BLaER1 (cell line): ENCODE results near the gene C15orf40.

Experiments used
- H3K27ac ChIP-seq: shearing (Covaris generic); formaldehyde crosslinking; 2 replicates; pipeline ENCODE4 v1.8.1; 2022
- H3K27me3 ChIP-seq: shearing (Covaris generic); formaldehyde crosslinking; 2 replicates; pipeline ENCODE4 v1.8.1; 2022
- H3K36me3 ChIP-seq: shearing (Covaris generic); formaldehyde crosslinking; 2 replicates; pipeline ENCODE4 v1.8.1; 2022
- H3K4me1 ChIP-seq: shearing (Covaris generic); formaldehyde crosslinking; 2 replicates; pipeline ENCODE4 v1.8.1; 2022
- H3K4me2 ChIP-seq: shearing (Covaris generic); formaldehyde crosslinking; 2 replicates; pipeline ENCODE4 v1.8.1; 2022
- H3K4me3 ChIP-seq: shearing (Covaris generic); formaldehyde crosslinking; 2 replicates; pipeline ENCODE4 v1.8.1; 2022
- H3K9ac ChIP-seq: shearing (Covaris generic); formaldehyde crosslinking; 2 replicates; pipeline ENCODE4 v1.8.1; 2022
- H3K9me3 ChIP-seq: shearing (Covaris generic); formaldehyde crosslinking; 2 replicates; pipeline ENCODE4 v1.8.1; 2022
- H4K20me1 ChIP-seq: shearing (Covaris generic); formaldehyde crosslinking; 2 replicates; pipeline ENCODE4 v1.8.1; 2022
- Cebpa-rat ChIP-seq: shearing (Covaris generic); IDR thresholded peaks from 2 replicates; pipeline ENCODE4 v1.8.1; 2022

C15orf40 gene

GRCh38 chr15:82972990-82973389, 38.4 kb downstream of the C15orf40 start:
- Histone ChIP-seq H3K27me3 (no peaks in the 10 kb centered on the region), H3K4me1 (peaks cover 8% of the 10 kb centered on the region), H3K36me3 (no peaks in the 10 kb centered on the region), H4K20me1 (no peaks in the 10 kb centered on the region), H3K9ac (no peak overlapping the region), H3K27ac (no peak overlapping the region), H3K4me3 (no peak overlapping the region), H3K4me2 (no peak overlapping the region), H3K9me3 (no peaks in the 10 kb centered on the region)
- TF ChIP-seq Cebpa-rat = no peak

- Histone ChIP-seq H3K9ac (no peak overlapping the region), H3K4me1 (peaks cover 8% of the 10 kb centered on the region), H3K4me3 (no peak overlapping the region), H3K36me3 (no peaks in the 10 kb centered on the region), H3K27me3 (no peaks in the 10 kb centered on the region), H4K20me1 (no peaks in the 10 kb centered on the region), H3K9me3 (no peaks in the 10 kb centered on the region), H3K27ac (no peak overlapping the region), H3K4me2 (no peak overlapping the region)
- no peak for TF ChIP-seq Cebpa-rat
Measured at GRCh38 chr15:82971218-82971984, 40.0 kb downstream of the C15orf40 start.

GRCh38 chr15:82970696-82971095, 40.7 kb downstream of the C15orf40 start:
- Histone ChIP-seq H3K36me3 (no peaks in the 10 kb centered on the region), H4K20me1 (no peaks in the 10 kb centered on the region), H3K9me3 (no peaks in the 10 kb centered on the region), H3K9ac (no peak overlapping the region), H3K4me1 (peaks cover 8% of the 10 kb centered on the region), H3K27ac (no peak overlapping the region), H3K4me3 (no peak overlapping the region), H3K4me2 (no peak overlapping the region), H3K27me3 (no peaks in the 10 kb centered on the region)
- no peak for TF ChIP-seq Cebpa-rat

- no peak for TF ChIP-seq Cebpa-rat
- no peaks in the 10 kb centered on the region for H3K36me3 ChIP-seq
- no peak overlapping the region for H3K27ac ChIP-seq
- H3K27me3 ChIP-seq = no peaks in the 10 kb centered on the region
- no peaks in the 10 kb centered on the region for H3K9me3 ChIP-seq
- H3K4me2 ChIP-seq = no peak overlapping the region
- H3K9ac ChIP-seq = no peak overlapping the region
- no peak overlapping the region for H3K4me3 ChIP-seq
- H4K20me1 ChIP-seq = no peaks in the 10 kb centered on the region
- H3K4me1 ChIP-seq = peaks cover 8% of the 10 kb centered on the region
Measured at GRCh38 chr15:82970078-82970686, 41.3 kb downstream of the C15orf40 start.

- Histone ChIP-seq H3K9ac (no peak overlapping the region), H3K4me3 (no peak overlapping the region), H3K9me3 (no peaks in the 10 kb centered on the region), H3K27me3 (no peaks in the 10 kb centered on the region), H3K27ac (no peak overlapping the region), H3K4me1 (peaks cover 8% of the 10 kb centered on the region), H3K36me3 (no peaks in the 10 kb centered on the region), H3K4me2 (no peak overlapping the region), H4K20me1 (no peaks in the 10 kb centered on the region)
- no peak for TF ChIP-seq Cebpa-rat
Measured at GRCh38 chr15:82969353-82969752, 42.1 kb downstream of the C15orf40 start.

- peaks cover 5% of the 10 kb centered on the region for H3K4me1 ChIP-seq
- H3K9ac ChIP-seq = no peak overlapping the region
- H3K9me3 ChIP-seq = no peaks in the 10 kb centered on the region
- no peaks in the 10 kb centered on the region for H3K36me3 ChIP-seq
- no peak overlapping the region for H3K4me2 ChIP-seq
- H3K27ac ChIP-seq = no peak overlapping the region
- no peak overlapping the region for H3K4me3 ChIP-seq
- TF ChIP-seq Cebpa-rat = no peak
- no peaks in the 10 kb centered on the region for H3K27me3 ChIP-seq
- H4K20me1 ChIP-seq = no peaks in the 10 kb centered on the region
Measured at GRCh38 chr15:82968066-82968465, 43.4 kb downstream of the C15orf40 start.

- Histone ChIP-seq H3K27me3 (no peaks in the 10 kb centered on the region), H4K20me1 (no peaks in the 10 kb centered on the region), H3K9me3 (no peaks in the 10 kb centered on the region), H3K4me3 (no peak overlapping the region), H3K9ac (no peak overlapping the region), H3K4me1 (no peaks in the 10 kb centered on the region), H3K4me2 (no peak overlapping the region), H3K27ac (no peak overlapping the region), H3K36me3 (no peaks in the 10 kb centered on the region)
- no peak for TF ChIP-seq Cebpa-rat
Measured at GRCh38 chr15:82966671-82967071, 44.8 kb downstream of the C15orf40 start.

- Histone ChIP-seq H3K36me3 (no peaks in the 10 kb centered on the region), H3K9ac (no peak overlapping the region), H3K9me3 (no peaks in the 10 kb centered on the region), H3K4me3 (no peak overlapping the region), H3K4me2 (no peak overlapping the region), H3K27me3 (no peaks in the 10 kb centered on the region), H4K20me1 (no peaks in the 10 kb centered on the region), H3K4me1 (no peaks in the 10 kb centered on the region), H3K27ac (no peak overlapping the region)
- no peak for TF ChIP-seq Cebpa-rat
Measured at GRCh38 chr15:82964890-82965289, 46.5 kb downstream of the C15orf40 start.

- H3K27ac ChIP-seq = no peak overlapping the region
- H3K4me2 ChIP-seq = no peak overlapping the region
- TF ChIP-seq Cebpa-rat = no peak
- H3K9ac ChIP-seq = no peak overlapping the region
- H3K9me3 ChIP-seq = no peaks in the 10 kb centered on the region
- no peaks in the 10 kb centered on the region for H3K27me3 ChIP-seq
- no peaks in the 10 kb centered on the region for H3K36me3 ChIP-seq
- H3K4me3 ChIP-seq = no peak overlapping the region
- no peaks in the 10 kb centered on the region for H4K20me1 ChIP-seq
- H3K4me1 ChIP-seq = no peaks in the 10 kb centered on the region
Measured at GRCh38 chr15:82963471-82964341, 47.7 kb downstream of the C15orf40 start.

- no peak for TF ChIP-seq Cebpa-rat
- Histone ChIP-seq H3K4me3 (no peak overlapping the region), H3K9me3 (no peaks in the 10 kb centered on the region), H3K9ac (no peak overlapping the region), H3K4me2 (no peak overlapping the region), H3K36me3 (no peaks in the 10 kb centered on the region), H3K27me3 (no peaks in the 10 kb centered on the region), H4K20me1 (no peaks in the 10 kb centered on the region), H3K4me1 (no peaks in the 10 kb centered on the region), H3K27ac (no peak overlapping the region)
Measured at GRCh38 chr15:82960766-82961165, 50.7 kb downstream of the C15orf40 start.
